PC-9 (cell line): ENCODE measurements around the gene PDE3A. TPM values are rescaled to one million over a fixed set of nuclear protein-coding genes. Genes with fewer than 3 reads are reported as not detected.
"Not testable (repeated sequence)": the region's sequence is repeated elsewhere in the genome, so short reads cannot be mapped to it uniquely, and the experiment has no call there.

ENCODE experiments used
- BruUV-seq: library from RNA; stranded (reverse); fragments of 400-500 nt; replicated peaks from 2 replicates; lab custom pipeline; 2021; lab: Mats Ljungman, UMichigan
- CTCF ChIA-PET: fragments of 300-600 bp; sonication (Branson Sonifier 250); formaldehyde crosslinking; loops from one replicate; lab custom pipeline; 2022; ENCODE audit warnings: antibody characterized with exemption; lab: Charles Lee
- POLR2A ChIA-PET: fragments of 300-600 bp; sonication (Branson Sonifier 250); formaldehyde crosslinking; loops from one replicate; lab custom pipeline; 2022; ENCODE audit warnings: antibody characterized with exemption; ENCODE audit not compliant: unreplicated experiment; lab: Charles Lee
- DNase-seq, 2 experiments: peaks; one replicate each; pipeline versions ENCODE4 v3.0.0 to v3.0.0-alpha.2; 2015 to 2022; ENCODE audit warnings: mixed read lengths in 1 of 2
- H2AFZ ChIP-seq: fragments of 200-600 bp; sonication (generic); 2 replicates; pipeline ENCODE4 v1.8.1; 2017; ENCODE audit warnings: antibody characterized with exemption
- H3F3A ChIP-seq: fragments of 200-600 bp; sonication (generic); 2 replicates; pipeline ENCODE4 v1.8.1; 2017; ENCODE audit warnings: antibody characterized with exemption, mild to moderate bottlenecking, low read depth; ENCODE audit not compliant: insufficient read depth
- H3K27ac ChIP-seq: fragments of 200-600 bp; sonication (generic); 2 replicates; pipeline ENCODE4 v1.6.1; 2016; ENCODE audit warnings: mixed run types
- H3K27me3 ChIP-seq: fragments of 200-600 bp; sonication (generic); 2 replicates; pipeline ENCODE4 v1.6.1; 2016; ENCODE audit warnings: low read depth, mixed run types; ENCODE audit not compliant: insufficient read depth
- H3K36me3 ChIP-seq: fragments of 200-600 bp; sonication (generic); 2 replicates; pipeline ENCODE4 v1.6.1; 2016; ENCODE audit warnings: low read depth, mixed run types
- H3K4me1 ChIP-seq: fragments of 200-600 bp; sonication (generic); replicated peaks from 2 replicates; pipeline ENCODE4 v1.6.1; 2016; ENCODE audit warnings: mixed run types; ENCODE audit not compliant: insufficient read depth
- H3K4me2 ChIP-seq: fragments of 200-600 bp; sonication (generic); 2 replicates; pipeline ENCODE4 v1.6.1; 2017; ENCODE audit warnings: mixed run types
- H3K4me3 ChIP-seq: fragments of 200-600 bp; sonication (generic); 2 replicates; pipeline ENCODE4 v1.6.1; 2016; ENCODE audit warnings: mixed run types
- H3K79me2 ChIP-seq: fragments of 200-600 bp; sonication (generic); 2 replicates; pipeline ENCODE4 v1.6.1; 2017; ENCODE audit warnings: low read depth, mixed run types
- H3K9me2 ChIP-seq: fragments of 200-600 bp; sonication (generic); 2 replicates; pipeline ENCODE4 v1.8.1; 2017; ENCODE audit warnings: mild to moderate bottlenecking; ENCODE audit not compliant: insufficient read depth
- H3K9me3 ChIP-seq: fragments of 200-600 bp; sonication (generic); 2 replicates; pipeline ENCODE4 v1.8.1; 2016; ENCODE audit warnings: low read depth; ENCODE audit not compliant: insufficient read depth
- H4K20me1 ChIP-seq: fragments of 200-600 bp; sonication (generic); 2 replicates; pipeline ENCODE4 v1.8.1; 2017; ENCODE audit not compliant: insufficient read depth
- EZH2 ChIP-seq: fragments of 200-600 bp; sonication (generic); IDR thresholded peaks from 2 replicates; pipeline ENCODE4 v1.8.0; 2017; ENCODE audit warnings: antibody characterized with exemption, low read depth
- intact Hi-C: fragments of 100-400 bp; cut with micrococcal nuclease; formaldehyde crosslinking; loops from one replicate; pipeline ENCODE4 v1.10.0; 2022; ENCODE audit not compliant: unreplicated experiment
- total RNA-seq: library from RNA; stranded (reverse); gene quantifications from 2 replicates; pipeline ENCODE4 v1.2.3, GENCODE V29; 2021
- TF ChIP-seq, protein P1 (sequence below): fragments of 200-600 bp; sonication (generic); conservative IDR thresholded peaks from 2 replicates; pipeline ENCODE4 v1.6.1; 2017; ENCODE audit warnings: mixed run types, antibody characterized with exemption, mild to moderate bottlenecking, moderate library complexity

Gene PDE3A
- total RNA-seq, 1 experiment from 2014 or later, result not detected

DNA sequence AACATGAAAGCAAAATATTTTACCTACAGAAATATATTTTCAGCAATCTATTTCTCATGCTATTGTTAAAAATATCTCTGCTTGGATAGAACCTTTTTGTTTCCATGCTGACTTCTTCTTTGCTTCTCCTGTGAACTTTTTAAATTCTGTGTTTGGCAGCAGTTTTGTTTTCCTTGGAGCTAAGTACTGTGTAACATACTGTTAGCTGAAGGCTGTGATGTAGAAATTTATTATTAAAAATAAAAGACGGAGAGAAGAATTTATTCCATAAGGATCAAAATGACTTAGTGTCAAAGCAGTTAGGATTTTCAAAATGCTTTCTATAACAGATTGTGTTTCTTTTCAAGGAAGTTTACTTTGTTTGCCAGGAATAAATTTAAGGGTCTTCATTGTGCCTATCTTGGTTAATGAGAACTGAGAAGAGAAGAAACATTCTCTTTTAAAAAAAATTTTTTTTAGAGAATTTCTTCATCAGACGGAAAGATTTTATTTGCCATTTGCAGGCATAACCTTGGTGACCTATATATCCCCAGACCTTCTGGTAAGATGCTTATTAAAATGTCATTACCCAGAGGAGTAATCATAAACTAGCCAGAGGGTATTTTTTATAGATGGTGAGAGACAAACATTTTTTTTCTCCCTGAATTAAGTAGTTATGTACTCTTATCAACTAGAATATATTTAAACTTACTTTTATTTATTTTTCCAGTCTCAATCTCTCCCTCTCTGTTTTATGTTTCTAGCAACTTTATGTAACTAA lies 179.7 kb downstream of the PDE3A start:
- no peaks in the 10 kb centered on the region for H3K79me2 ChIP-seq
- H3K9me3 ChIP-seq, result no peaks in the 10 kb centered on the region
- DNase-seq, result no peak
- CTCF ChIA-PET, result no interaction called here
- no peak overlapping the region for H3K4me3 ChIP-seq
- intact Hi-C loops, result no loop called here
- H4K20me1 ChIP-seq, result no peaks in the 10 kb centered on the region
- TF ChIP-seq, protein P1, sequence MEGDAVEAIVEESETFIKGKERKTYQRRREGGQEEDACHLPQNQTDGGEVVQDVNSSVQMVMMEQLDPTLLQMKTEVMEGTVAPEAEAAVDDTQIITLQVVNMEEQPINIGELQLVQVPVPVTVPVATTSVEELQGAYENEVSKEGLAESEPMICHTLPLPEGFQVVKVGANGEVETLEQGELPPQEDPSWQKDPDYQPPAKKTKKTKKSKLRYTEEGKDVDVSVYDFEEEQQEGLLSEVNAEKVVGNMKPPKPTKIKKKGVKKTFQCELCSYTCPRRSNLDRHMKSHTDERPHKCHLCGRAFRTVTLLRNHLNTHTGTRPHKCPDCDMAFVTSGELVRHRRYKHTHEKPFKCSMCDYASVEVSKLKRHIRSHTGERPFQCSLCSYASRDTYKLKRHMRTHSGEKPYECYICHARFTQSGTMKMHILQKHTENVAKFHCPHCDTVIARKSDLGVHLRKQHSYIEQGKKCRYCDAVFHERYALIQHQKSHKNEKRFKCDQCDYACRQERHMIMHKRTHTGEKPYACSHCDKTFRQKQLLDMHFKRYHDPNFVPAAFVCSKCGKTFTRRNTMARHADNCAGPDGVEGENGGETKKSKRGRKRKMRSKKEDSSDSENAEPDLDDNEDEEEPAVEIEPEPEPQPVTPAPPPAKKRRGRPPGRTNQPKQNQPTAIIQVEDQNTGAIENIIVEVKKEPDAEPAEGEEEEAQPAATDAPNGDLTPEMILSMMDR, result no peak
- no peak for TF ChIP-seq EZH2
- POLR2A ChIA-PET, result no interaction called here
- H3K36me3 ChIP-seq, result no peaks in the 10 kb centered on the region
- no peak overlapping the region for H2AFZ ChIP-seq
- no peaks in the 10 kb centered on the region for H3K27me3 ChIP-seq
- BruUV-seq, result no TSS peak
- H3K4me2 ChIP-seq, result no peak overlapping the region
- no peak overlapping the region for H3K27ac ChIP-seq
- H3F3A ChIP-seq, result no peaks in the 10 kb centered on the region
- no peaks in the 10 kb centered on the region for H3K9me2 ChIP-seq
- no peaks in the 10 kb centered on the region for H3K4me1 ChIP-seq

DNA sequence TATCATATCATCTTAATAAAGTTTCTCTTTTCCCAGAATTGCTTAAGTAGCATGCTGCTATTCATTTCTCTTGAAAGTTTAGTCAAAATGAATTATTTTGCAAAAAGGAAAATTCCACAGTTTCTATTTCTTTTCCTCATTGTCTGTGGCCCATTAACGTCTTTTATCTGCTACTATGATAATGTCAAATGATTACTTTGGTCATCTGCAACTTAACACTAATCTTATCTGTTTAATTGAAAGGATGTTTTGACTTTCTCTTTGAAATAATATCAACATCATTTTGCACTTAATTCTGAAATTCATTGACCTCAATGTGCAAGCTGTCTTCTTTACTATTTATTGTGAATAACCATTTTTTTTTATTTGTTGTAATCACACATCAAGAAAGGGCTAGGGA lies 180.3 kb downstream of the PDE3A start:
- Histone ChIP-seq H3F3A (no peaks in the 10 kb centered on the region), H4K20me1 (no peaks in the 10 kb centered on the region), H3K27me3 (no peaks in the 10 kb centered on the region), H2AFZ (no peak overlapping the region), H3K36me3 (no peaks in the 10 kb centered on the region), H3K9me2 (no peaks in the 10 kb centered on the region), H3K4me1 (no peaks in the 10 kb centered on the region), H3K79me2 (no peaks in the 10 kb centered on the region), H3K4me3 (no peak overlapping the region), H3K9me3 (no peaks in the 10 kb centered on the region), H3K4me2 (no peak overlapping the region), H3K27ac (no peak overlapping the region)
- ChIA-PET POLR2A (no interaction called here), CTCF (interaction anchor here (0.7 kb wide), 1 partner anchor 91 kb away, joined by 6 read pairs; no protein-coding TSS in a partner anchor)
- no TSS peak for BruUV-seq
- intact Hi-C loops, result no loop called here
- DNase-seq, result no peak
- no peak for TF ChIP-seq EZH2
- TF ChIP-seq, protein P1, result no peak

DNA sequence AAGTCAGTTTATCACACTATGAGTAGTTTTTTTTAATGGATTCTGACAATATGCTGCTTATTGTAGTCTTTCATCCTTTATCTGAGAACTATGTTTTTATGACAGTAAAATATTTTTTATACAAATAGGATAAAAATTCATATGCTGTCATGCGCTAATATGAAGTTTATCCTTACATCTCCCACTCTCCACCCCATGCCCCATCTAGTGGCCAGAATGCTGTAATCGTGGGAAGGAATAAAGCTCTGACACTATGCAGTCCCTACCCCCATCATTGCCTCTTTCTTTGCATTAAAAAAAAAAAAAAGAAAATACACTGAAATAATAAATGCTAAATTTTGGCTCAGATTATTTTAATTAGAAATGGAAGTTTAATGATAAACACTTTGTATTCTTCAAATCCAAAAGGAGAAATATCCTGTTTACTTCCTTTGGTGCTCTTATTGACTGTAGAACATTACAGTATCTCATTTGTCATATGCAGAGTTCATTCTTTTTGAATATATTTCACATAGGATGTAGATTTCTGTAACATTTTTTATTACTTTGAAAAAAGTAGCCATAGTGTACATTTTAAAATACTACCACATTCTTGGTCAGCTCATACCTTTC lies 180.9 kb downstream of the PDE3A start:
- Histone ChIP-seq H3K79me2 (no peaks in the 10 kb centered on the region), H4K20me1 (no peaks in the 10 kb centered on the region), H3K27me3 (no peaks in the 10 kb centered on the region), H3K36me3 (no peaks in the 10 kb centered on the region), H3K9me3 (no peaks in the 10 kb centered on the region), H2AFZ (no peak overlapping the region), H3F3A (no peaks in the 10 kb centered on the region), H3K4me3 (no peak overlapping the region), H3K27ac (no peak overlapping the region), H3K4me2 (no peak overlapping the region), H3K4me1 (no peaks in the 10 kb centered on the region), H3K9me2 (no peaks in the 10 kb centered on the region)
- intact Hi-C loops, result no loop called here
- BruUV-seq, result no TSS peak
- POLR2A ChIA-PET, result no interaction called here
- TF ChIP-seq EZH2, result no peak
- TF ChIP-seq, protein P1, result peak; percentile 46; the same call in 1 of the 2 replicates
- CTCF ChIA-PET, result interaction anchor here (0.7 kb wide), 1 partner anchor 91 kb away, joined by 6 read pairs; no protein-coding TSS in a partner anchor
- DNase-seq, result peak in 1 of 2 experiments; percentile 5

DNA sequence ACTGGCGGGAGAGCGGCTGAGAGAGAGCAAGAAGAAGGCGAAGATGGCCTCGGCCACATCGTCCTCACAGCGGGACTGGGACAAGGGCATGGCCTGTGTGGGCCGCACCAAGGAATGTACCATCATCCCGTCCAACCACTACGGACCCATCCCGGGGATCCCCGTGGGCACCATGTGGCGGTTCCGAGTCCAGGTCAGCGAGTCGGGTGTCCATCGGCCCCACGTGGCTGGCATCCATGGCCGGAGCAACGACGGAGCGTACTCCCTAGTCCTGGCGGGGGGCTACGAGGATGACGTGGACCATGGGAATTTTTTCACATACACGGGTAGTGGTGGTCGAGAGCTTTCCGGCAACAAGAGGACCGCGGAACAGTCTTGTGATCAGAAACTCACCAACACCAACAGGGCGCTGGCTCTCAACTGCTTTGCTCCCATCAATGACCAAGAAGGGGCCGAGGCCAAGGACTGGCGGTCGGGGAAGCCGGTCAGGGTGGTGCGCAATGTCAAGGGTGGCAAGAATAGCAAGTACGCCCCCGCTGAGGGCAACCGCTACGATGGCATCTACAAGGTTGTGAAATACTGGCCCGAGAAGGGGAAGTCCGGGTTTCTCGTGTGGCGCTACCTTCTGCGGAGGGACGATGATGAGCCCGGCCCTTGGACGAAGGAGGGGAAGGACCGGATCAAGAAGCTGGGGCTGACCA lies 183.6 kb downstream of the PDE3A start:
- H3F3A ChIP-seq, H2AFZ ChIP-seq, intact Hi-C loops, H3K27me3 ChIP-seq, POLR2A ChIA-PET, H3K9me2 ChIP-seq, H3K27ac ChIP-seq, H3K9me3 ChIP-seq, BruUV-seq, DNase-seq, H3K36me3 ChIP-seq, H3K4me3 ChIP-seq, H3K79me2 ChIP-seq, H3K4me2 ChIP-seq, H3K4me1 ChIP-seq, CTCF ChIA-PET, H4K20me1 ChIP-seq: not testable (repeated sequence)

DNA sequence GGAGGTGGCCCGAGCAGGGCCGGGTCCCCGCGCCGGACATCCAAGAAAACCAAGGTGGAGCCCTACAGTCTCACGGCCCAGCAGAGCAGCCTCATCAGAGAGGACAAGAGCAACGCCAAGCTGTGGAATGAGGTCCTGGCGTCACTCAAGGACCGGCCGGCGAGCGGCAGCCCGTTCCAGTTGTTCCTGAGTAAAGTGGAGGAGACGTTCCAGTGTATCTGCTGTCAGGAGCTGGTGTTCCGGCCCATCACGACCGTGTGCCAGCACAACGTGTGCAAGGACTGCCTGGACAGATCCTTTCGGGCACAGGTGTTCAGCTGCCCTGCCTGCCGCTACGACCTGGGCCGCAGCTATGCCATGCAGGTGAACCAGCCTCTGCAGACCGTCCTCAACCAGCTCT lies 184.2 kb downstream of the PDE3A start:
- CTCF ChIA-PET, intact Hi-C loops, H4K20me1 ChIP-seq, H3K9me3 ChIP-seq, H3K4me1 ChIP-seq, DNase-seq, H3F3A ChIP-seq, H3K9me2 ChIP-seq, H3K4me3 ChIP-seq, H2AFZ ChIP-seq, BruUV-seq, H3K36me3 ChIP-seq, H3K27me3 ChIP-seq, H3K79me2 ChIP-seq, POLR2A ChIA-PET, H3K27ac ChIP-seq, H3K4me2 ChIP-seq: not testable (repeated sequence)
